Suppressor macrophage treated with lipopolysaccharide for 4 hours (primary cell): ENCODE results near the gene HPX.

Experiments used
- DNase-seq: peaks from one replicate; pipeline ENCODE4 v3.0.0-alpha.2; 2020

HPX gene

GRCh38 chr11:6388748-6389147 lies 52.0 kb downstream of the HPX start:
- no peak for DNase-seq

- no peak for DNase-seq
These were observed 52.8 kb downstream of the HPX start for GRCh38 chr11:6387811-6388599.

- no peak for DNase-seq
These were observed 55.6 kb downstream of the HPX start for GRCh38 chr11:6385046-6385777.
